NCI-H82 treated with DMSO at 0.1 percent for 48 hours (cell line): Measurements from ENCODE around the gene EEIG2.
A peak's percentile ranks its signal among the peaks of the same experiment; 100 is the strongest.
"Not testable (repeated sequence)": the region's sequence is repeated elsewhere in the genome, so short reads cannot be mapped to it uniquely, and the experiment has no call there.

Source experiments
- DNase-seq: peaks from one replicate; lab custom pipeline; 2025; ENCODE audit not compliant: unreplicated experiment; lab: John Stamatoyannopoulos, UW

Gene EEIG2

GRCh38 chr1:108547493-108547892 lies 12.4 kb upstream of the EEIG2 start:
- not testable (repeated sequence) for DNase-seq

DNA sequence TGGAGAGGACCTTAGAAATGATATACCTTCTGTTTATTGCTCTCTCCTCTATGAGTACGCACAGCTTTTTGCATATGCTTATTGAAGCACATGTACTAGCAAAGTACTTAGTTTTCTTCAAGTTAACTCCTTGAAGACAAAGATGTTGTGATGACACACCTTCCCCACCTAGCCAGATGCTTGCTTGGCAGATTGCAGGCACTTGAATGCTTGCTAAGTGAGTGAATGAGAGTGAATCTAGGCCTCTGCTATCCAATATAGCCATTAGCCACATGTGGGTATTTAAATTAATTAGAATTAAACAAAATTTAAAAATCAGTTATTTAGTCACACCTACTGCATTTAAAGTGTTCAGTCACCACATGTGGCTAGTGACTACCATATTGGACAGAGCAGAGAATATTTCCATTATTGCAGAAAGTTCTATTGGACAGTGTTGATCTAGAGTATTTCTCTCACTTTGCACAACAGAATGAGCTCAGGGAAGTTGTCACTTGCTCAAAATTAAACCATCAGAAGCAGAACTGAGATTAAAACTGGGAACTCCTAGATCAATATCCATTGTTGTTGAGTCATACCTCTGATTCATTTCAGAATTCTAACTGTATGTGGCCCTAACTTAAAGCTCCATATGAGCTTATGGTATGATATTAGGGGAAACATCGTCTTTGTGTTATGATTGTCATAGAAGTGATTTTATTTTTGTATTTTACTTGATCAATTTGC lies 8.6 kb upstream of the EEIG2 start:
- no peak for DNase-seq

DNA sequence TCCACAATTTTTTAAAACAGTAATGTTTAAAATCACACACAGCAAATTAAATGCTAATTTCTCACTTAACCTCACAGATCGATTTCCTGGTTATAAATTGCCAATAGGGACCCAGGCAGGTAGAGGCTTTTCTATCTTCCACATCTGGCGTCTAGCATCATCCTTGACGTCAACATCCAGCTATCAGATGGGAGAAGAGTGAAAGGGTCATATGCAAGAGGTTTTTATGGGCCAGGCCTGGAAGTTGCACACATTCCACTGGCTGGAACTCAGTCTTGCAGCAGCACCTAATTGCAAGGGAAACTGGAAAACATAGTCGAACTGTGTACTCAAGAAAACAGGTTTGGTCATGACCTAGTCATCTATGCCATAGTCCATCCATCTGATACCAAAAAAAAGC lies 6.0 kb upstream of the EEIG2 start:
- DNase-seq = no peak

- DNase-seq = no peak
Observed at GRCh38 chr1:108554682-108555427, 5.0 kb upstream of the EEIG2 start.

DNA sequence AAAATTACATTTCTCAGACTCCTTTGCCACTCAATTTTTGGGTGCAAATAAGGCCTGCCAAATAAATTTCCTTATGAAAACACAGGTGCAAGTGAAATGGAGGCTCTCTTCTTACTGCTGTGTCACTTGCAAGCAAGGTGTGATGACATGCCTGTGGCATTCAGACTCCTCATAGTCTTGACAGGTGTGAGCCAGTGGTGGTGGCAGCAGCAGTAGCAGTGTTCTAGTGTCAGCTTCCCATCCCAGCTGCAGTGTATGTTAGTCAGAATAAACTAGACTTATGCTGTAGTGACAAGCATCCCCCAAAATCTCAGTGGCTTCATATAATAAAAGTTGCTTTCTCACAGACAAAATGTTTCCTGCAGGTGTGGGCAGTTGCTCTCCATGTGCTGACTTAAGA lies 3.8 kb upstream of the EEIG2 start:
- DNase-seq = no peak

GRCh38 chr1:108556499-108556898 lies 3.4 kb upstream of the EEIG2 start:
- DNase-seq = no peak

- no peak for DNase-seq
Observed at GRCh38 chr1:108557296-108557695, 2.6 kb upstream of the EEIG2 start.

DNA sequence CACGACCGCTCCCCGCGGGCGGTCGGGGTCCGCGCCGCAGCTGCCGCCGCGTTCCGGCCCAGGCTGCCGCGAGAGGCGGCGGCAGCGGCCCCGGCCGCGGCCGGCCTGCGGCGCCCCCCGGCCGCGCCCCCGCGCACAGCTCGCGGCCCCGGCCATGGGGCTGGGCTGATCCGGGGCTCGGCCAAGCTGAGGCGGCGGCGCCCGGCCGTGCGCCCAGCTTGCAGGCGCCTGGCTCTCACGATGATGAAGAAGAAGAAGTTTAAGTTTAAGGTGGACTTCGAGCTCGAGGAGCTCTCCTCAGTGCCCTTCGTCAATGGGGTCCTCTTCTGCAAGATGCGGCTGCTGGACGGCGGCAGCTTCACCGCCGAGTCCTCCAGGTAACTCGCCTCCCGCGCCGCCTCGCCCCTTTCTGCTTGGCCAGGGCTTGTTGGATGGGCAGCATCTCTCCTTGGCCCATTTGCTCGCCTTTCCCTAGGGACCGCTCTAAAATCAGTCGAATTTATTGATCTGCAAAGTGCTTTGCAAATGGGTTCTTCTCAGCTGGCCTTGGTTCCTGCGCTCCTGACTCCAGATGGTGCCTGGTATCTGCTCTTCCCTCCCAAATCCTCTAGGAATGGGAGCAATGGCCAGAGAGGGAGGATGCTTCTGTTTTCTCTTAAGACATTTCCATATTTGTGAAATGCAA lies 431 bp downstream of the EEIG2 start:
- DNase-seq = no peak

GRCh38 chr1:108560874-108561459 lies 1.1 kb downstream of the EEIG2 start:
- peak; percentile 72 for DNase-seq

DNA sequence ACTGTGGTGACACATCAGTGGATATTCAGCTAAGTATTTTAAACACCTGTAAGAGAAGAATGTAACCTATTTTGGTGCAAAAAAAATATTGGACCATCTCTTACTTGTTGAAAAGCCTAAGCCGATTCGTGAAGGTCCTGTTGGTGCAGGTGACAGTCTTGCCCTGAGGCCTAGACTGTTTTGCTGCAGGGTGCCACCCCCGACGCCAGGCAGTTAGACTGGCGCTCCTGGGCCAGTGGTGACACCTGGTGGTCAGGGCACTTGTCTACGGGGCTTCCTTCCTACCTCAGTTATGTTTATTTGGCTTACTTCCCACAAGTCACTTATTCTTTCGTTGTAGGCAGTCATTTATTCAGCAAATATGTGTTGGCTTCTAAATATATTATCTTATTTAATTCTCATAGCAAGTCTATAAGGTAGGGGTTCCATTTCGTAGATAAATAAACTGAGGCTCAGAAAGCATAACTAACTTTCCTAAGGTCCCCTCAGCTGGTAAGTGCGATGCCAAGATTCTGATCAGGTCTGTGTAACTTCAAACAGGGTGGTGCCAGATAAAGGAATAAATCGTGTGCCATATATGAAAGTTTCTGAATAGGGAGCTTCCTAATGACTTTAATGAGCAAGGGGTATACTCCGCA lies 1.9 kb downstream of the EEIG2 start:
- peak; percentile 65 for DNase-seq

GRCh38 chr1:108563808-108564207 lies 3.9 kb downstream of the EEIG2 start:
- DNase-seq = no peak

DNA sequence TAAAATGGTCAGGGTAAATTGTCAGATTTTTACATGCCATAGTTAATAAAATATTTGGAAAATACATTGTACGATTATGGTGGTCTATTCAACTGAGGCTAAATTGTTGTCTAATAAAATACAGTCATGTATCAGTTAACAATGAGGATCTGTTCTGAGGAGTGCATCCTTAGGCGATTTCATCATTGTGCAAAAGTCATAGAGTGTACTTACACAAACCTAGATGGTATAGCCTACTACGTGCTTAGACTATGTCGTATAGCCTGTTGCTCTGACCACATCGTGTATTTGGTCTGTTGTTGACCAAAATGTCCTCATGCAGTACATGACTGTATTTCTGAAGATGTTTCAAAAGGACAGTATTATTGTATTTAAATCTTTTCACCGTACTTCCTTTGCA lies 5.2 kb downstream of the EEIG2 start:
- no peak for DNase-seq

DNA sequence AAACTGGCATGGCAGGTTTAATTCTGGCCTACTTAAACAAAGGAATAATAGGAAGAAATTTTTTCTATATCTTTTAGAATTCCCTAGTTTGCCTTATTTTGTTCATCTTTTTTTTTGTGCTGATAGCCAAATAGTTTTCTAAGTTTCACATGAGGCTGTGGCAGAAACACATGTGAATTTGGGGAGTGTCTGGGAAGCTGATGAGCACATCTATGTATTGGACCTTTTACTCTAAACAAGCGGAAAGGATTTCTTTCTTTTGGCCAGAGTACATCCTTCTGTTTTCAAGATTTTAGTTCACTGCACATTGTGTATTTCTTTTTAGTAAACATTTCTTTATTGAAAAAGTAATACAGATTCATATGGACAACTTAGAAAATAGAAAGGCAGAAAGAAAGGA lies 5.6 kb downstream of the EEIG2 start:
- DNase-seq = no peak

- DNase-seq = no peak
Observed at GRCh38 chr1:108568589-108568988, 8.7 kb downstream of the EEIG2 start.

DNA sequence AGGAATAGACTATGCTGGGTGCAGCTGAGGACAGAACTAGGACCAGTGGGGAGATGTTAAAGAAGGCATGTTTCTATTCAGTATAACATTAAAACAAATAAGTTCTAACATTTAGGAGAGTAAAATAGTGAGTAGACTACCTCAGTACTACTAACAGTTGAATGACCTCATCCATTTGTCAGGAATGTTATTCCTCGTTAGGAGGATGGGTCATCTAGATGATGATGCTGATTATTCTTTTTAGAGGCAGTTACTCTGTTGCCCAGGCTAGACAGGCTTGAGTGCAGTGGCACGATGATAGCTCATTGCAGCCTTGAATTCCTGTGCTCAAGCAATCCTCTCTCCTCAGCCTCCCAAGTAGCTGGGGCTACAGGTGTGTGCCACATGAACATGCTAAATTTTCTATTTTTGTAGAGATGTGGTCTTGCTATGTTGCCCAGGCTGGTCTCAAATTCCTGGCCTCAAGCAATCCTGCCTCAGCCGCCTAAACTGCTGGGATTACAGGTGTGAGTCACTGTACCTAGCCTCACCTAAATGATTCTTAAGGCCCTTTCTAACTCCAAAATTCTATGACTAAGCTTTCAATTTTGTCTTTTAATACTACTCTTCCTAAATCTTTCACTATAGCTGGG lies 9.3 kb downstream of the EEIG2 start:
- DNase-seq = no peak

DNA sequence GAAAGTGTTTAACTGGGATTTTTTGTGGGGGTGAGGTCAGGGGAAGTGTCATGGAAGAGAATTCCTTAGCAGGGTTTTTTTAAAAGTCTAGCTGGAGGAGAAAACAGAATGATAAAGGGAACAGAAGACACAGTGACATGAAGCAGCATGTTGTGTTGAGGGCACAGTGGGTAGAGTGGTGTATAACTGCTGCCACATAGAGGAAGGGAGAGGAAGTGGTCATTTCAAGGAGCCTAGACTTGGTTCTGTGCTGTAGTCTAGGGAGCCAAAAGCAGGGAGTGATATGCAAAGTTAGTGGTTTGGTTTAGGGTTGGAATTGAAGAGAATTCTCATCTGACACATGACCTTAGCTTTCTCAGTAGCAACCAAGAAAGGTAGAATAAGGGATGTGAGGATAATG lies 10.2 kb downstream of the EEIG2 start:
- peak; percentile 46 for DNase-seq

- DNase-seq = no peak
Observed at GRCh38 chr1:108570998-108571401, 11.1 kb downstream of the EEIG2 start.

DNA sequence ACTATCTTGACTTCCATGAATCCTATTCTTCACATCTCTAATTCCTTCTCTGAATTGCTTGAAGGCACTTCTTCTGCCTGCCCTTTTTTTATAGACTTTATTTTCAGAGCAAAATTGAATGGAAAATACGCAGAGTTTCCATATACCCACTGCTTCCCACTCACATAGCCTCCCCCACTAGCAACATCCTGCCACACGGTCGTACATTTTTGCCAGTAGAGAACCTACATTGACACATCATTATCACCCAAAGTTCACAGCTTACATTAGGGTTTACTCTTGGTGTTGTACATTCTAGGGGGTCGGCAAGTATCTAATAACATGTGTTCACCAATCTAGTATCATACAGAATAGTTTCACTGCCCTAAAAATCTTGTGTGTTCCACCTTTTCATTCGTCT lies 12.3 kb downstream of the EEIG2 start:
- DNase-seq = no peak

GRCh38 chr1:108573183-108573582 lies 13.3 kb downstream of the EEIG2 start:
- no peak for DNase-seq

GRCh38 chr1:108574008-108574407 lies 14.1 kb downstream of the EEIG2 start:
- no peak for DNase-seq

GRCh38 chr1:108575375-108575774 lies 15.5 kb downstream of the EEIG2 start:
- no peak for DNase-seq
